HepG2 (cell line): Measurements from ENCODE around the gene C4orf36. TPM values are rescaled to one million over a fixed set of nuclear protein-coding genes. Genes with fewer than 3 reads are reported as not detected.

Experiments
- ARID5B ChIP-seq: IDR thresholded peaks from 2 replicates; pipeline ENCODE4 v1.4.0; 2020; ENCODE audit warnings: mild to moderate bottlenecking, missing genetic modification reagents
- BRF2 ChIP-seq: sonication (generic); formaldehyde crosslinking; IDR thresholded peaks from 2 replicates; pipeline ENCODE4 v1.8.1; 2022; ENCODE audit warnings: mild to moderate bottlenecking, missing genetic modification reagents
- DMTF1 ChIP-seq: sonication (generic); formaldehyde crosslinking; IDR thresholded peaks from 2 replicates; pipeline ENCODE4 v1.4.0; 2020; ENCODE audit warnings: mild to moderate bottlenecking, missing genetic modification reagents
- DRAP1 ChIP-seq: IDR thresholded peaks from 2 replicates; pipeline ENCODE4 v1.6.1; 2016; ENCODE audit warnings: missing genetic modification reagents, missing compliant biosample characterization
- FOXA3 ChIP-seq: IDR thresholded peaks from 2 replicates; pipeline ENCODE4 v1.6.1; 2016; ENCODE audit warnings: missing genetic modification reagents, missing compliant biosample characterization
- GABPB1 ChIP-seq: IDR thresholded peaks from 2 replicates; pipeline ENCODE4 v1.6.1; 2016; ENCODE audit warnings: mild to moderate bottlenecking, missing genetic modification reagents, moderate library complexity, missing compliant biosample characterization
- HDAC2 ChIP-seq: sonication (generic); formaldehyde crosslinking; IDR thresholded peaks from 2 replicates; pipeline ENCODE4 v1.4.0; 2020; ENCODE audit warnings: missing genetic modification reagents
- IRF2 ChIP-seq: IDR thresholded peaks from 2 replicates; pipeline ENCODE4 v1.6.1; 2018; ENCODE audit warnings: missing genetic modification reagents, missing compliant biosample characterization
- JUNB ChIP-seq: sonication (generic); formaldehyde crosslinking; IDR thresholded peaks from 2 replicates; pipeline ENCODE4 v1.8.0; 2022; ENCODE audit warnings: missing genetic modification reagents, mild to moderate bottlenecking, borderline replicate concordance
- KAT8 ChIP-seq: IDR thresholded peaks from 2 replicates; pipeline ENCODE4 v1.6.1; 2016; ENCODE audit warnings: missing genetic modification reagents, missing compliant biosample characterization
- NR2F6 ChIP-seq, 2 experiments: IDR thresholded peaks; 2 replicates each; pipeline ENCODE4 v1.6.1; 2016; ENCODE audit warnings: antibody characterized with exemption in 1 of 2, mild to moderate bottlenecking in 1 of 2
- PAF1 ChIP-seq: IDR thresholded peaks from 2 replicates; pipeline ENCODE4 v1.6.1; 2016; ENCODE audit warnings: missing genetic modification reagents, missing compliant biosample characterization
- RARA ChIP-seq: IDR thresholded peaks from 2 replicates; pipeline ENCODE4 v1.6.1; 2016; ENCODE audit warnings: missing genetic modification reagents, missing compliant biosample characterization
- REL ChIP-seq: sonication (generic); formaldehyde crosslinking; conservative IDR thresholded peaks from 2 replicates; pipeline ENCODE4 v1.8.0; 2022; ENCODE audit warnings: mild to moderate bottlenecking, missing genetic modification reagents, moderate library complexity
- SALL2 ChIP-seq: sonication (generic); formaldehyde crosslinking; IDR thresholded peaks from 2 replicates; pipeline ENCODE4 v1.8.1; 2023; ENCODE audit warnings: mild to moderate bottlenecking, missing genetic modification reagents, inconsistent platforms
- SOX6 ChIP-seq, 2 experiments: fragments of 450-650 bp in 1 of 2; sonication (generic) in 1 of 2; formaldehyde crosslinking in 1 of 2; IDR thresholded peaks; 2 replicates each; pipeline versions ENCODE4 v1.4.0 to v1.6.1; 2017 to 2020; ENCODE audit warnings: antibody characterized with exemption in 1 of 2, mild to moderate bottlenecking in 1 of 2, missing genetic modification reagents in 1 of 2
- SUZ12 ChIP-seq: fragments of 150-350 bp; IDR thresholded peaks from 2 replicates; pipeline ENCODE4 v1.6.1; 2014; ENCODE audit warnings: low read depth, low read length
- ZBTB44 ChIP-seq: sonication (generic); formaldehyde crosslinking; IDR thresholded peaks from 2 replicates; pipeline ENCODE4 v1.4.0; 2020; ENCODE audit warnings: missing genetic modification reagents
- ZNF24 ChIP-seq: fragments of 450-650 bp; IDR thresholded peaks from 2 replicates; pipeline ENCODE4 v1.6.1; 2017; ENCODE audit warnings: antibody characterized with exemption, mild to moderate bottlenecking
- ZNF605 ChIP-seq: sonication (generic); formaldehyde crosslinking; IDR thresholded peaks from 2 replicates; pipeline ENCODE4 v1.8.0; 2022; ENCODE audit warnings: mild to moderate bottlenecking, missing genetic modification reagents
- polyA plus RNA-seq, 8 experiments: library from polyadenylated mRNA; depleted of rRNA in 3 of 8; stranded (reverse) in 7 of 8; unstranded in 1 of 8; fragments of >200 nt; fragmentation: Illumina TruSeq in 4 of 8; extraction: Trizol in 4 of 8; gene quantifications; 2 replicates each; pipeline versions ENCODE4 v1.2.1 to v1.2.3, GENCODE V29; 2011 to 2016; ENCODE audit warnings: low read depth in 4 of 8, missing spikeins in 1 of 8, mixed read lengths in 1 of 8; ENCODE audit not compliant: insufficient read depth in 1 of 8
- total RNA-seq, 5 experiments: library from RNA; depleted of rRNA; stranded (reverse); fragments of >200 nt; fragmentation: Illumina TruSeq; extraction: Trizol; gene quantifications; 2 replicates each; pipeline ENCODE4 v1.2.3, GENCODE V29; 2016; ENCODE audit warnings: low read depth in 1 of 5

C4orf36 gene
- total and polyA plus RNA-seq, 2 of the 13 experiments (the other 11 are each of a cell fraction or from before 2014, with no cell fraction given): 0.63 TPM; not detected in 1

GRCh38 chr4:86935853-86936733 lies 43.9 kb upstream of the C4orf36 start (continued):
- TF ChIP-seq ZBTB44 (CRISPR knock-in tag) (no peak), ZNF24 (peak; percentile 6; the same call in 1 of the 2 replicates), HDAC2 (CRISPR knock-in tag) (peak; percentile 80), SOX6 (IDR thresholded peaks at IDR 0.05) (no peak), SOX6 (CRISPR knock-in tag; IDR thresholded peaks at IDR 0.05) (peak; percentile 66), SUZ12 (no peak), JUNB (CRISPR knock-in tag) (no peak), ZNF605 (CRISPR knock-in tag) (peak; percentile 67), DMTF1 (CRISPR knock-in tag) (no peak), FOXA3 (peak; percentile 68), PAF1 (CRISPR knock-in tag) (no peak), BRF2 (CRISPR knock-in tag) (0 out of 2 replicates have a peak, but pooled peaks have one; percentile 55), DRAP1 (CRISPR knock-in tag) (0 out of 2 replicates have a peak, but pooled peaks have one; percentile 53), RARA (CRISPR knock-in tag) (peak; percentile 70), IRF2 (CRISPR knock-in tag) (0 out of 2 replicates have a peak, but pooled peaks have one; percentile 17), ARID5B (CRISPR knock-in tag) (peak; percentile 82), SALL2 (CRISPR knock-in tag) (peak; percentile 39), KAT8 (CRISPR knock-in tag) (peak; percentile 53; the same call in 1 of the 2 replicates), REL (CRISPR knock-in tag) (0 out of 2 replicates have a peak, but pooled peaks have one; percentile 3), GABPB1 (CRISPR knock-in tag) (no peak), NR2F6 (IDR thresholded peaks at IDR 0.05) (peak; percentile 43), NR2F6 (CRISPR knock-in tag; IDR thresholded peaks at IDR 0.05) (no peak)
